Testis (tissue), 2 donors: ENCODE data around the gene PUS3.

ENCODE experiments used
- POLR2A ChIP-seq: fragments of 450-650 bp; IDR thresholded peaks from one replicate; pipeline ENCODE4 v1.6.1; 2017; ENCODE audit warnings: antibody characterized with exemption, mild to moderate bottlenecking, moderate library complexity
- TF ChIP-seq, protein P1 (sequence below), 3 experiments: fragments of 450-650 bp in 2 of 3; fragments of 200-600 bp in 1 of 3; sonication (generic) in 1 of 3; IDR thresholded peaks; one replicate each; pipeline ENCODE4 v1.5.1; 2016 to 2019; ENCODE audit warnings: antibody characterized with exemption in 3 of 3, mild to moderate bottlenecking in 2 of 3, moderate library complexity in 1 of 3

DNA sequence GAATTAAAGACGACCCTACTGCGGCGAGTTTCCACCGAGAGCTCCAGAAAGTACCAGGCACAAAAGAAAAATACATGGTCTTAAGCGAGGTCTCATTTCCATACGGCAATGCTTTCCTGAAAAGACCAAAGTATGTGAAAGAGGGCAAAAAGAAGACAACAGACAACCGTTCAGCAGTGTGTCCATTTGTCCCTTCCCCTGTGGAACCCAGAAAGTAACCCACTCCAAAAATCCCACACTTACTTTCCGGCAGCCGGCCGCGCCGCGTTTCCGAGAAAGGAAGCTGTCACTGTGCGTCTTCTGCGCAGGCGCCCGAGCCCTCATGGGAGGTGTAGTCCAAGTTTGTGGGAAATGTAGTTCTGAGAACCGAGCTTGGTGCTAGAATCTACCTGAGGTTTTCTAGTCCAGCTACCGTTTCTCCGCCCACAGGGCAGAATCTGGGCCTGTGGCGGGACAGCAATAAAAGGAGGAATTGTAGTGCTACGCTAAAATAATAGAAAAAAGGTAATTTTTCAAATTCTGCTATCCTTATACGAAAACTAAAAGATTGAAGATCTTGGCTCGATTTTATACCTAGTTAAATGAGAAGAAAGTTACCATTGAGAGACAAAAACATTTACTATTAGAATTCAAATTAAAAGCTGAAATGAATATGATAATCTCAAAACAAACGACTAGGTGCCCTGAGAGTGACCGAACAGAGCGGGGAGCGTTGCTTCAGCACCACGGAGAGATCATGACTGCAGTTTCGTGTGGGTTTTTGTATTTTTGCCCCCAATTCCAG lies at the start of gene PUS3:
- TF ChIP-seq POLR2A: no peak
- TF ChIP-seq, protein P1, sequence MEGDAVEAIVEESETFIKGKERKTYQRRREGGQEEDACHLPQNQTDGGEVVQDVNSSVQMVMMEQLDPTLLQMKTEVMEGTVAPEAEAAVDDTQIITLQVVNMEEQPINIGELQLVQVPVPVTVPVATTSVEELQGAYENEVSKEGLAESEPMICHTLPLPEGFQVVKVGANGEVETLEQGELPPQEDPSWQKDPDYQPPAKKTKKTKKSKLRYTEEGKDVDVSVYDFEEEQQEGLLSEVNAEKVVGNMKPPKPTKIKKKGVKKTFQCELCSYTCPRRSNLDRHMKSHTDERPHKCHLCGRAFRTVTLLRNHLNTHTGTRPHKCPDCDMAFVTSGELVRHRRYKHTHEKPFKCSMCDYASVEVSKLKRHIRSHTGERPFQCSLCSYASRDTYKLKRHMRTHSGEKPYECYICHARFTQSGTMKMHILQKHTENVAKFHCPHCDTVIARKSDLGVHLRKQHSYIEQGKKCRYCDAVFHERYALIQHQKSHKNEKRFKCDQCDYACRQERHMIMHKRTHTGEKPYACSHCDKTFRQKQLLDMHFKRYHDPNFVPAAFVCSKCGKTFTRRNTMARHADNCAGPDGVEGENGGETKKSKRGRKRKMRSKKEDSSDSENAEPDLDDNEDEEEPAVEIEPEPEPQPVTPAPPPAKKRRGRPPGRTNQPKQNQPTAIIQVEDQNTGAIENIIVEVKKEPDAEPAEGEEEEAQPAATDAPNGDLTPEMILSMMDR (IDR thresholded peaks at IDR 0.05): no peak
